ENCODE data around the gene ZNF892.
A peak's percentile ranks its signal among the peaks of the same experiment; 100 is the strongest.
"Not testable (repeated sequence)": the region's sequence is repeated elsewhere in the genome, so short reads cannot be mapped to it uniquely, and the experiment has no call there.

The ZNF892 gene

DNA sequence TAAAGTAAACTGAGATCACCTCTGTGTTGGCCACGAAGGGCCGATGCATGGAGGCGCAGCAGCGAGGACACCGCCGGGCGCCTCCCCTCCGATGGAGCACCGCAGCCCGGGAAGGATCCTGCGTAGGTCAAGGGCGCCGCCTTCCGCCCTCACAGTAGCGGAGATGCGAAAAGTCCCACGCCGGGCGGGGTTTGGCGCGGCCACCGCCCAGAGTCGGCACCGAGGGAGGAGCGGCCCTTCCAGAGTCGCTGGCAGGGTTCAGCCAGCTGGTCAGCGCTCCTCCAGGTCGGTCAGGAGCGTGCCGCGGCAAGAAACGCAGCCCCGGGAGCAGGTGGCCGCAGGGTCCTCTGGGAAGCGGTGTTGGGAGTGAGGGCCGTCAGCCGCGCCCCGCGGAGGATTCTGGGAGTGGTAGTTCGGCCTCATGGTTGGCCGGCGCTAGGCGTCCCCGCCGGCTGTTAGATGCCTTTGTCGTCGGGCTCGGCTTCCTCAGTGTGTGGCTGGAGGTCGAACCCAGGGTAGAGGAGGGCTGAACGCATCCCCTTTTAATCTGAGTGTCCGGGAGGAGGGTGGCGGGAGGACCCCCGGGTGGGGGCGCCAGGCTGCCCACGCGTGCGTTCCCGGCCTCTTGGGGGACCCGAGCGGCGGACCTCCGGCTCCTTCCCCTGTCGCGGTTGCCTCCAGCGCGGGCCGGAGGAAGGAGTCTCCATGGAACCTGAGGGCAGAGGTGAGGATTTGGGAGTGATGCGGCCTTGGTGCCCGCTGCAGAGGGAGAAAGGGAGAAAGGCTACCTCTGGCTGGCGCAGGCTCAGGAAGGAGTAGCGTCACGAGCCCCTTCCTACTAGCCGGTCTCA, at the start of gene ZNF892:
Gene ZNF892, plus strand, starts transcription at position 411 of the 851 bp plus-strand sequence. Its CDS starts 295 bp downstream, at position 706.
- peak; percentile 67 for DNase-seq

- DNase-seq = no peak
These were observed 48.9 kb upstream of the ZNF892 start for GRCh38 chr2:95158441-95158840.

DNA sequence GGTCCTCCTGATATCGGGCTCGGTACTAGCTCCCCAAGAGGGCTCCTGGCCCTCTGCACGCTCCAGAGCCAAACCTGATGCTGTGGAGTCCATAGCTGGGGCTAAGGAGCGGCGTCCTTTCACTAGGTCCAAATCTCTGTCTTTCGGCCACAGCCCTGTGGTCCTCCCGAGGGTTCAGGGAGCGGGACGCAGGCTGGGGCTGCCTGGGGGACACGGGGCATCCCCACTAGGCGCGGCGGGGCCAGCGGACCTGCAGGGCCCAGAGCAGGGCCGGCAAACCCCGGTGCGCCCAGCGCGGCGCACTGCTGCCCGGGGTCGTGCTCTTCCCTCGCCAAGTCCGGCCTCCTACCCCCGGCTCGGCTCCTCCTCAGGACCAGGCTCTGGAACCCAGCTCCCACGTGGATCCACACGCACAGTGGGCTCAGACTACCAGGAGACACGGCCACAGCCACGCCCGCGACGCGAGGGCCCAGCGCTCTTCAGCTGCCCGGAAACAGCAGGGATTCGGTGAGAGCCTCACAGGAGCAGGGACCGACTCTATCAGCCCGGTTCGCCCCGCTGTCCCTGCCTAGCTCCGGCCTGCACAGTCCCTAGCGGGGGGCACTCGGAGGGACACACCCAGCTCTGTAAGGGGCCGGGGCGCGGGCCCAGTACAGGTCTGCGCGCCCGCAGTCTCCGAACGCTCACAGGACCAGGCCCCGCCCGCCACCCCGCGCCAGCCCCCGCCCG, 48.3 kb upstream of the ZNF892 start:
- DNase-seq = peak; percentile 1

DNA sequence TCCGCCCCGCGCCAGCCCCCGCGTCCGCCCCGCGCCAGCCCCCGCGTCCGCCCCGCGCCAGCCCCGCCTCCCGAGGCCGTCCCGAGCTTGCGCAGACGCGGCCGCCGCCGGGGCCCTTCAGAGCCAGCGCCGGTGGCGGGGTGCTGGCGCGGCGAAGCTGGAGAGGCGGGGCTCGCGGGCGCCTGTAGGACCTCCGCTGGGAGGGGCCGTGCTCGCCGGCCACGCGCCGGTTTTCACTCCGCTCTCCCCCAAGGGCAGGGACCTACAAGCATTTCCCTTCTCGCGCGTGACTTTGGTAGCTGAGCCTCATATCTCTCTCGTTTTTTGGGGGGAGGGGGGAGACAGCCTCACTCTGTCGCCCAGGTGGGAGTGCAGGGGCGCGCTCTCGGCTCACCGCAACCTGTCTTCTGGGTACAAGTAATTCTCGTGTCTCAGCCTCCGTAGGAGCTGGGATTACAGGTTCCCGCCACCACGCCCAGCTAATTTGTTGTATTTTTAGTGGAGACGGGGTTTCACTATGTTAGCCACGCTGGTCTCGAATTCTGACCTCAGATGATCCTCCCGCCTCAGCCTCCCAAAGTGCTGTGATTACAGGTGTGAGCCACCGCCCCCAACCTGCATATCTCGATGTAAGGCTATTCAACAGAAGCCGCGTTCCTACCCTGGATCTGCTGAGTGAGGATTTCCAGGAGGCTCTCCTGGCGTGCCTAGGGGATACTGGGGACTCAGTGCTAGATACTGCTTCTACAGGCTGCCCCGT, 47.5 kb upstream of the ZNF892 start, which contains the start of gene ZNF514:
Gene ZNF514, minus strand, starts transcription at position 159 of the 760 bp plus-strand sequence. CDS start 6,595 bp downstream, outside the sequence.
- DNase-seq = peak; percentile 34

DNA sequence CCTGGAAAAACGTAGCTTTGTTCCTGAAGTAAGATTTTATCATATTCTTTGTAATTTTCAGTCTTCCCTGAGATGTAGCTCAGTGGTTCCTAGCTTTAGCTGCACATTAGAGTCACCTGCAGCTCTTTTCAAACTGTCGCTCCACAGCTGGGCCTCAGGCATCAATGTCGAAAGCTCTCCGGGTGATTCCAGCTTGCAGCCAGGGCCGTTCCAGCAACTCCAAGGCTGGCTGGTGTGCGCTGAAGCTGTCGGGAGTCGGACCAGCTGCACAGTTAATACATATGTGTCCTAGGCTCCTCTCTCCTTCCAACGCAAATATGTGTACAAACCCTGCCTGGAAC, 42.3 kb upstream of the ZNF892 start:
- DNase-seq = peak; percentile 31

GRCh38 chr2:95165371-95166064, 41.8 kb upstream of the ZNF892 start, which contains the start of gene ZNF2:
Gene ZNF2 (plus strand): TSS chr2:95165809. CDS start chr2:95176227, 10,418 bp downstream.
- DNase-seq = peak; percentile 92

GRCh38 chr2:95166065-95166763, 41.1 kb upstream of the ZNF892 start:
- no peak for DNase-seq

DNA sequence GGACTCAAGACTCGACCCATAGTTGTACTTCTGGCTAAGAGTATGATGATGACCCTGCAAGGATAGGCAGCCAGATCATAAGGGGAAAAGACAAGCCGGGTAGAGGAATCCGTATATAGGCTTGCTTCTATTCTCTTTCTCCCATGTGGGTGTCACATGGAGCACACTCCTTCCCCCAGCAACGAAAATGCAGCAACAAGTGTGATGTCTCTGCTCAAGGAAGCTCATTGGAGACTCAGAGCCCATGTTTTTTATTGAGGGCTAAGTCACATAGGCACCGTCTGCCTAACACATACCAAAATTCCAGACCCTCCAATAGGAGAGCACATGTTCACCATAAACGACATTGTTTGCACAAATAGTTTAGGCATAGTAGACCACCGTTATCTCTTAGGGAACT, 35.4 kb upstream of the ZNF892 start:
- no peak for DNase-seq

DNA sequence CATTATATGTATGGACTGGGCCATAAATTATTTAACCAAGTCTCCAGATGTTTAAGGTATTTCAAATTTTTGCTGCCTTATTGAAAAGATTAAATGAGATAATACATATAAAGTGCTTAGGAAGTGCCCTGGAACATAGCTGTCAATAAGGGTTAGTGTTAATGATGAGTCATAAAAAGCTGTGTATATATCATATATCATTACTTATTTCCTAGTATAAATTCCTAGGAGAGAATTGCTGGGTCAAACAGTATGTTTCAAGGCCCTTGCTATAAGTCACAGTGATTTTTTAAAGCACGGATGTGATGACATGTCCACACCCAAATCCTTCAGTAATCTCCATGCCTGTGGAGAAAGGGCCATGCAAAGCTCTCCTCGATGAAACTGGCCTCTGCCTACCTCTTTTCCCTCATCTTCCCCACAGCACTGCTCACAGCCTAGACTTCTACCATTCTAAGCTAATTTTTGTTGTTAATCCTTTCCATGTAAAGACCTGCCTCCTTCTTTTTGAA, 33.2 kb upstream of the ZNF892 start:
- DNase-seq = no peak

- DNase-seq = no peak
These were observed 27.9 kb upstream of the ZNF892 start for GRCh38 chr2:95179451-95179850.

GRCh38 chr2:95181774-95182173, 25.5 kb upstream of the ZNF892 start:
- no peak for DNase-seq

DNA sequence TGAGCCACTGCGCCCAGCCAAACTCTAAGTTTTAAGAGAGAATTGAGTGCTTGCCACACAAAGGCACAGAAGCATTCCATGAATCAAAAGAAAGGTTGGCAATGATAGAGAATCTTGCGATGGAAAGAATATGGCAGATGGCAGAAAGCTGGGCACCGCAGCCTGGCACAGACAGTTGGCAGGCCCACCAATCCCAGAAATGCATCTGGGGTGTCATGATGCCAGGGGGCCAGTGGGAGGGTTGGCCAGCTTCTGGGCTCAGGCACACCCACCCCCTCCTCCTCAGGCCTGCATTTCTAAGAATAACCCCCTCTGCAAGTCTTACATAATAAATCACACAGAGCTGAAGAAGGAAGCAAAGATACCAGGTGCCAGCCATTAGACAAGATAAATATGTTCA, 22.1 kb upstream of the ZNF892 start:
- DNase-seq = no peak

DNA sequence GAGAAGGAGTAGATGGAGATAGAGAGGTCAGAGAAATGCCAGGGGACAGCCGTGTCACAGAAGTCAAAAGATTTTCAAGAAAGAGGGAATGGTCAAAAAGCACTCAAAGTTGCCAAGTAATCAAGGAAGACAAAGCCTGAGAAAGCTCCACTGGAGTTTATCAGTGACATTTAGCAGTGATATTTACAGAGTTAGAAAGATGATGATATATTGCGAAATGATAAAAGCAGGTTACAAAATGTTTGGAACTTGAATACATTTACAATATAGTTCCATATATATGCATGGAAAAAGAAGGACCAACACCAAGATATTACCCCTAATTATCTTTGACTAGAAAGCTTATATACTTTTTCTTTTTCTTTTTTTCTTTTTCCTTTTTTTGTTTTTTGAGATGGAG, 21.3 kb upstream of the ZNF892 start:
- DNase-seq = no peak

DNA sequence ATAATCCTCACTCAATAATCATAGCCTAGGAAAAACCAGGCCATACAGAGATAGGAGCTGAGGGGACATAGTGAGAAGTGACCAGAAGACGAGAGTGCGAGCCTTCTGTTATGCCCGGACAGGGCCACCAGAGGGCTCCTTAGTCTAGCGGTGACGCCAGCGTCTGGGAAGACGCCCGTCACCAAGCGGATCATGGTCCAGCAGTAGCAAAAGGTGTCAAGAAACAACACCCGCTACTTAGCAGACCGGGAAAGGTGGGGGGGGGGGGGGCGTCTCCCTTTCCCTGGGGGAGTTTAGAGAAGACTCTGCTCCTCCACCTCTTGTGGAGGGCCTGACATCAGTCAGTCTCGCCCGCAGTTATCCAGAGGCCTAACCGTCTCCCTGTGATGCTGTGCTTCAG, 14.4 kb upstream of the ZNF892 start:
- DNase-seq = not testable (repeated sequence)

GRCh38 chr2:95203911-95204310, 3.4 kb upstream of the ZNF892 start:
- no peak for DNase-seq

DNA sequence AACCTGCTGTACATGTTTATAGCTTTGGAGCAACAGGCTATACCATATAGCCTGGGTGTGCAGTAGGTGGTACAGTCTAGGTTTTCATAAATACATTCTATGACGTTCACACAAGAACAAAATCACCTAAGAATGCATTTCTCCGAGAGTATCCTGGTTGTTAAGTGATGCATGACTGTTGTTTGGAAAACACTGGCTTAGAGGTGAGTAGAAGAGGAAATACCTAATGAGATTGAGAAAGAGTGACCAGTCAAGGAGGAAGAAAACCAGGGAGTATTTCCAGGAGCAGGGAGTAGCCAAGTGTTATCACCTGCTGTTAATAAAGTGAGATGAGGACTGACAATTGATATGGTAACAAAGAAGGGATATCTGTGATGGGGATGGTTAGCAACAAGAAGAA, 2.9 kb upstream of the ZNF892 start:
- DNase-seq = no peak

DNA sequence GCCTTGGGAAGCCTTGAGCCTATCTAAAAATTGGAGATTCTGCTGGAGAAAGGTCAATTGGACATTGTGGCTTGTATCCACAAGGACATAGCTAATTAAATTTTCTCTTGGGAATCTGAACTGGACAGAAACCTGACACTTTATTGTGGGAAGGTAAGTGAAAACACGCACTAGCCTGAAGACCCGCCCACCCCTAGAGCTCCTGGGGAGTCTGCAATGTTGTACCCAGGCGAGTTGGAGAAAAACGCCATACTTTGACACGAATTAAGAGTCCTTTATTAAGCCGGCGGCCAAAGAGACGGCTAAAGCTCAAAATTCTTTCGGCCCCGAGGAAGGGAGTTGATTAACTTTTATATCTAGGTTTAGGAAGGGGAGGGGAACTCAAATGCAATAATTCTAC, 1.2 kb upstream of the ZNF892 start:
- DNase-seq = no peak

DNA sequence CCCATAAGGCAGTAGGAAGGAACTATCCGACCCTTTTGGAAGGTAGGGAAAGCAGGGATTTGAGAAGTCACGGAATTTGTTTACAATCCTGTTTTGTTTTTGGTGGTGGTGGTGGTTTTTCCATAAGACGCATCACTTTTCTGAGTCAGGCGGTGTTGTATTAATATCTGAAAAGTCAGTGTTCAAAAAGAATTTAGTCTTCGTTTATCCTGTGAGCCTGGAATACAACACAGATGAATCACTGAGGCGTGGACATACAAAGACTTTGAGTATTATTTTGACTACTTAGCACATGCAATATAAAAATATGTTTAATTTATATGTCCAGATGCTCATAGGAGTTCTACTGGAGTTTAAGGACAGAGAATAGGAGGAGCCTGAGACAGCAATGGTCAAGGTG, 785 bp downstream of the ZNF892 start:
- no peak for DNase-seq

DNA sequence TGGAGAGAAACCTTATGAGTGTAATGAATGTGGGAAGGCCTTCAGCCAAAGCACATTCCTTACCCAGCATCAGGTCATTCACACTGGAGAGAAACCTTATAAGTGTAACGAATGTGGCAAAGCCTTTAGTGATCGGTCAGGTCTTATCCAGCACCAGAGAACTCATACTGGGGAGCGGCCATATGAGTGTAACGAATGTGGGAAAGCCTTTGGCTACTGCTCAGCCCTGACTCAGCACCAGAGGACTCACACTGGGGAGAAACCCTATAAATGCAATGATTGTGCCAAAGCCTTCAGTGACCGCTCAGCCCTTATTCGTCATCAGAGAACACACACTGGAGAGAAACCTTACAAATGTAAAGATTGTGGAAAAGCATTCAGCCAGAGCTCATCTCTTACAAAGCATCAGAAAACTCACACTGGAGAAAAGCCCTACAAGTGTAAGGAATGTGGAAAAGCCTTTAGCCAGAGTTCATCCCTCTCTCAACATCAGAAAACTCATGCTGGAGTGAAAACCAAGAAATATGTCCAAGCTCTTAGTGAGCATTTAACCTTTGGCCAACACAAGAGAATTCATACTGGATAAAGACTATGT, 7.8 kb downstream of the ZNF892 start:
- no peak for DNase-seq

GRCh38 chr2:95220449-95220848, 13.1 kb downstream of the ZNF892 start:
- DNase-seq = no peak

DNA sequence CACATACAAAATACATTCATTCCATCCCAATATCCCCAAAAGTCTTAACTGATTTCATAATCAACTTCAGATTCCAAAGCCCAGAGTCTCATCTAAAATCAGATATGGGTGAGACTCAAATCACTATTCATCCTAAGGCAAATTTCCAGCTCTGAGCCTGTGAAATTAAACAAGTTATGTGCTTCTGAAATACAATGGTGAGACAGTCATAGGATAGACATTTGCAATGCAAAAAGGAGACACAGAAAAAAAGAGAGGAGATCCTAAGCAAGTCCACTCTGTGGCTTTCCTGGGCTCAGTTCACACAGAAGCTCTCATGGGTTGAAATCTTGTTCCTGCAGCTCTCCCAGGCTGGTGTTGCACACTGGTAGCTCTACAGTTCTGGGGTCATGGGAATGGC, 18.3 kb downstream of the ZNF892 start:
- no peak for DNase-seq

Measured in NCI-H510A (cell line).